ENCODE measurements around the gene EML1.

- TF ChIP-seq POLR2A (IDR thresholded peaks at IDR 0.05) (no peak), CTCF (IDR thresholded peaks at IDR 0.05) (no peak)
These were observed 62.1 kb downstream of the EML1 start for GRCh38 chr14:99855271-99855670.

Data from body of pancreas (tissue), 4 donors.